ENCODE results near the gene FSD1.
"Not testable (repeated sequence)": the region's sequence is repeated elsewhere in the genome, so short reads cannot be mapped to it uniquely, and the experiment has no call there.

Gene FSD1

DNA sequence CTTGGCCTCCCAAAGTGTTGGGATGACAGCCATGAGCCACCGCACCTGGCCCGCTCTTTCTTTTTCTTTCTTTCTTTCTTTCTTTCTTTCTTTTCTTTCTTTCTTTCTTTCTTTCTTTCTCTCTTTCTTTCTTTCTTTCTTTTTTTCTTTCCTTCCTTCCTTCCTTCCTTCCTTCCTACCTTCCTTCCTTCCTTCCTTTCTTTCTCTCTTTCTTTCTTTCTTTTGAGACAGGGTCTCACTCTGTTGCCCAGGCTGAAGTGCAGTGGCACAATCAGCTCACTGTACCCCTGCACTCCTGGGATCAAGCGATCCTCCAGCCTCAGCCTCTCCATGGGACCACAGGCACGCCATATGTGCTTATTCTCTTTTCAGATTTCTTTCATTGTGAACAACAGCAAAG lies 18.3 kb upstream of the FSD1 start:
- not testable (repeated sequence) for DNase-seq

DNA sequence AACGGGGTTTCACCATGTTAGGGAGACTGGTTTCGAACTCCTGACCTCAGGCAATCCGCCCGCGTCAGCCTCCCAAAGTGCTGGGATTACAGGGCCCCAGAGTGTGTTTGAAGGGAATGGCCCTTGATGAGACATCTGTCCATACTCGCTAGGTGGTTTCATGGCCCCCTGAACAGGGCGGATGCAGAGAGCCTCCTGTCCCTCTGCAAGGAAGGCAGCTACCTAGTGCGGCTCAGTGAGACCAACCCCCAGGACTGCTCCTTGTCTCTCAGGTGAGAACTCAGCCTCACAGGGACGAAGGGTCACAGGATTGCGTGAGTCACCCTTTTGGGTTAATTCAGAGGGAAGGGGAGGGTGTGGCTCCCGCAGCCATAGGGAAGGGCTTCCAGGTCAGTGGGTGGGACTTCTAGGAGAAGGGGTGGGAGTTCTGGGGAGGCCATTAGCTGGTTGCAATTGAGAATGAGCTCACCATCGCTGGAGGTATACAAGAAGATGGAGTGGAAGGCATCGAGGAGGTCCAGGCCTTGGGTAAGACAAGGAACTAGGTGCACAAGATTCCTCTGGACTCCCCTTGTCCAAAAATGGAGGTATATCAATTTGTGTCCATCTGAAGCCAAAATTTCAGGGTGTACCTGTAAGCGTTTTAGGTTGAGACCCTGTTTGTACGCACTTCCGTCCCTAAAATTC lies 16.2 kb upstream of the FSD1 start:
- no peak for DNase-seq

DNA sequence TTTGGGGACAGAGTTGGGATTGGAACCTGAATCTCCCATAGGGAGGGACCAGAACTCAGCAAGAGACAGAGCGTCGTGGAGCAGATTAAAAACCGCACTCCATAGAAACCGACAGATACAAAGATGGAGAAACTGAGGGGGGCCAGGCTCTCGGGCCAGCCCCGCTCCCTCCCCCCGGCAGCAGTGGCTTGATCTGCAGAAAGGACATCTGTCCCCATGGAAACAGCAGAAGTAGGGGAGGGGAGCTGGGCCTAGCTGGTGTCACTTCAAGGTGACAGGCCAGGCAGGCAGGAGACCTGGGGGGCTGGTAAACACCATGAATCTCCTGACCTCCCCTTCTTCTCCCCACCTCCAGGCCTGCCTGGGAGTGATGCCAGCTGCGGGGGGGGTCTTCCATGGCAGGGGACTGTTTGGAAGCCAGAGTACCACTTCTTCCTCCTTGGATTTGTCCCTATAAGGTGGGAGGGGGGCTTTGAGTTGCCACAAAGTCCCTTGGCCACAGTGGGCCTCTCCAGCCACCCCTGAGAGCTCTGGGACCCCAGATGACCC lies 13.1 kb upstream of the FSD1 start:
- no peak for DNase-seq

DNA sequence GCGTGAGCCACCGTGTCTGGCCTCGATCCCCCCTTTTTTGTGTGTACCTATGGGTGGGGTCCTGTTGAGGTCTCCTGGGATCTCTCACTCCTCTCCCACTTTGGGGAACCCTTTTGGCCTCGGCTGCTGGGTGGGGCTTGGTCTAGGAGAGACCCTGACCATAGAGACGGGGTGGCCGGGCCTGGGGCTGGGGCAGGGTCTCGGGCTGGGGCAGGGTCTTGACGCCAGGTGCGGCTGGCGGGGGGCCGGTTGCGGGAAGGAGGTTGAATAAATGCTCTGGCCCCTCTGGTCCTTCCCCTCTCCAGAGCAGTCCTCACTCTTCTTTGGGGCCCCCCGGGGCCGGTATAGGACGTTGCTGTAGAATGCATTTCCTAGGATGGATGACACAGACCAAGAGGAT lies 11.9 kb upstream of the FSD1 start:
- no peak for DNase-seq

DNA sequence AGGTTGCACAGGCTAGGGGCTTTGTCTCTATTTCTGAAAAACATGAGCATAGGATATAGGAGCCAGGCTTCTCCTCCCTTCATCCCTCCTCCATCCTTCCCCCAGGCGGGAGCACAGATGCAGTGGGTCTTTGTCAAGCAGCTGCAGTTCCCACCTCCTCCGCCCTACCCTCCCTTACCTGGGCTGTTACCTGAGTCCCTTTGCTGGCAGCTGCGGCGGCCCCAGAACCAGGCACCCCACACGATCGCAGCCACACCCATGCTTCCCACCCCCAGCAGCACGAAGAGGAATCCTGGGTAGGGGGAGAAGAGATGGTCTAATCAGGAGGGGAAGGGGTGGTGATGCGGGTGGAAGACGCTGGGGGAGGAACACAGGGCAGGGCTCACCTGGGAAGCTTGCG lies 10.0 kb upstream of the FSD1 start:
- no peak for DNase-seq

DNA sequence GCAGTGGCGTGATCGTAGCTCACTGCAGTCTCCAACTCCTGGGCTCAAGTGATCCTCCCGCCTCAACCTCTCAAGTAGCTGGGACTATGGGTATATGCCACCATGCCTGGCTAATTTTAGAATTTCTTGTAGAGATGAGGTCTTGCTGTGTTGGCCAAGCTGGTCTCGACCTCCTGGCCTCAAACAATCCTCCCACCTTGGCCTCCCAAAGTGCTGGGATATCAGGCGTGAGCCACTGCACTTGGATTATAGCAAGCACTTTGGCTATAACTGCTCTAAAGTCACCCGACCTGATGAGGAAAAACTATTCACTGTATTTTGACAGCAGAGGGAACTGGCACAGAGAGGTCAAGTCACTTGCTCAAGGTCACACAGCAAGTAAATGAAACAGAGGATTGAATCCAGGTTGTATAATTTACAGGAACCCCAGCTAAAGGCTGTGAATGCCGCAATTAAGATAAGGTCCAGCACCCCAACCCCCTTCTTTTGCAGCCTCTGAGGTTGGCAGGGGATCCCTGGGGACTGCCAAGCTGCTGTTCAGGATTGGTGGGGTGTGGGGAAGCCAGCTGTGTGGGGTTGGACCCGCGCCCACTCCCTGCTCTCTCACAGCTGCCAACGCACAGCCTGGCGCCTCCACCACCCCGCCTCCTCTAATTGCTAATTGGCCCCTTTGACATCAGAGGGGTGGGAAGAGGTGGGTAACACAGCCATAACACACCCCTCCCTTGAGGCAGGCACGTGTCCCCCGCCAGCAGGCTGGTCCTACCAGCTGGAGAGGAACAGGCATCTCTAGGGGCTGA lies 8.2 kb upstream of the FSD1 start:
- DNase-seq: no peak

DNA sequence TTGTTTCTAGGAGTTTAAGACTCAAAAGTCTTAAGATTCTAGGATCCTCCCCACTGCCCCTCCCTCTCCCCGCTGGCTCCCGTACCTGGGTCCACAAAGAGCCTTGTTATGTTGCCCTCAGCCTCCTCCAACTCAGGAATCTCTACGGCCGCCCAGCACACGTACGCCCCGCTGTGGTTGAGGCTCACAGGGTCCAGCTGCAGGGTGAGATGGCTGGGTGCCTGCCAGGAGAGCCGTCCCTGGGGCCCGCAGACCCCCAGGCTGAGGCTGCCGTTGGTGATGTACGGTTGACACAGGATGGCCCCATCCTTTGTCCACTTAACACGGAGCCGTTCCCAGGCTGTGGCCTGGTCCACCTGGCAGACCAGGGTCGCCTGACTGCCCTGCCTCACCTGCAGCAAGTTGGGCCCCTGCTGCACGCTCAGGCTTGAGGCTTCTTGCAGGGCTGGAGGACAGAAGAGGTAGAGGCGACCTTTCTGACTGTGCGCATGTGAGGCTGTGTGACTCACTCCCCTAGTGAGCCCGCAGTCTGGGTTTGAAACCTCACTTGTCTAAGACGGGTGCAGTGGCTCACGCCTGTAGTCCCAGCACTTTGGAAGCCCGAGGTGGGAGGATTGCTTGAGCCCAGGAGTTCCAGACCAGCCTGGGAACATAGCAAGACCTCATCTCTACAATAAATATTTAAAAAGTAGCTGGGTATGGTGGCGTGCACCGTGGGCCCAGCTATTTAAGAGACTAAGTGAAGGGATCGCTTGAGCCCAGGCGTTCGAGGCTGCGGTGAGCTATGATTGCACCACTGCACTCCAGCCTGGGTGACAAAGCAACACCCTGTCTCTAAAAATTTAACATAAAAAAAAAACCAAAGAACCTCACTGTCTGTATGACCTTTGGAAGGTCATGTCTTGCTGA lies 6.2 kb upstream of the FSD1 start:
- no peak for DNase-seq

DNA sequence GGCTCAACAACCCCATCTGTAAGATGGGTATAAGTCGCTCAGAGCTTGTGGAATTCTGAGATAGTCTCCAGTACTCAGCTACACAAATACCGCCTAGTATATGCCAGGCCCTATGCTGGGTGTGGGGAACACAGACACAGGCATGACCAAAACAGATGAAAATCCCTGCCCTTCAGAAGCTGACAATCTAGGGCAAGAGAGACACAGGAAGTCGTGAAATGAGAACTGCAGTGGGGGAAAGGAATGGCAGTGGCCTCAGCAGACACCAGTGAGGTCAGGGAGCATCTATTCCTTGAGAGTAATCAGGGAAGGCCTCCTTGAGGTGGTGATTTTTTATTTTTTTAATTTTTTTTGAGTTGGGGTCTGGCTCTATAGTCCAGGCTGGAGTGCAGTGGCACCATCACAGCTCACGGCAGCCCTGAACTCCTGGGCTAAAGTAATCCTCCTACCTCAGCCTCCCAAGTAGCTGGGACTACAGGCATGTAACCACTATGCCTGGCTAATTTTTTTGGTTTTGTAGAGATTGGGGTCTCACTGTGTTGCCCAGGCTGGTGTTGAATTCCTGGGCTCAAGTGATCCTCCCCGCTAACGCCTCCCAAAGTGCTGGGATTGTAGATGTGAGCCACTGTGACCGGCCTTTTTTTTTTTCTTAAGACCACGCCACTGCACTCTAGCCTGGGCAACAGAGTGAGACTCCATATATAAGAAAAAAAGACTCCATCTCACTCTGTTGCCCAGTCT lies 5.4 kb upstream of the FSD1 start:
- DNase-seq: no peak

DNA sequence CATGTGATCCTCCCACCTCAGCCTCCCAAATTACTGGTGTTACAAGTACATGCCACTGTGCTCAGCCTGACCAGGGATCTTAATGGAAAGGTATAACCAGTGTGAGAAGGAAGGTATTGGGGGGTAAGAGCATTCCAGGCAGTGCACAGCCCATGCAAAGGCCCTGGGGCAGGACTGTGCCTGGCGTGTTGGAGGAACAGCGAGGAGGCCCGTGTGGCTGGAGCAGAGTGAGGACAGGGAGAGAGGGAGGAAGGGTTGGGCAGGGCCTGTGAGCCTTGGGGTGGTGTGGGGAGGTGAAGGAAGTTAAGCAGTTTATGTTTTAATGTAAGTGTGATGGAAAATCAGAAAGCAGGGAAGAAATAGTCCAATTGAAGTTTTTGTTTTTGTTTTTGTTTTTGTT lies 3.8 kb upstream of the FSD1 start:
- no peak for DNase-seq

DNA sequence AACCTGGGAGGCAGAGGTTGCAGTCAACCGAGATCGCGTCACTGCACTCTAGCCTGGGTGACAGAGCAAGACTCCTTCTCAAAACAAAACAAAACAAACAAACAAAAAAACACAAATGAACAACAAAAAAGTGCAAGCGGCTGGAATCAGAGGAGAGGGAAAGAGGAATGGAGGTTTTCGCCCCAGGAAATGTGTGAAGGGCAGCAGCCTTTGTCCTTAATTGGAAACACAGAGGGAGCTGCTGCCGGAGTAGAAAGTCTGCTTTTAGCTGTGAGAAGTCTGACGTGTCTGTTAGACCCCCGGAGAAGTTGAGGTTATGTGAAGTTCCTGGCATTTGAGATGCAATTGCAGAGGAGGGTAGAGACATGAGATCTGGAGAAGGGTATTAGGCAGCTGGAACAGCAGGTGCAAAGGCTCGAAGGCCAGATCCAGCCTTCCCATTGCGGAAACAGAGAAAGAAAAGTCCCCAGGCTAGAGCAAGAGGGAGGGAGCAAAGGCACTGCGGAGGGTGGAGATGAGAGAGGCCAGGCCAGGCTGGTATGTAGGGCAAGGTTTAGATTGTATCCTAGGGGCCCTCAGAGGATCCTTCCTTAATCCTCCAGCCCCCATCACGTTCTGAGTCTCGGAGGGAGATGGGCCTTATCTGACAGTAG lies 2.7 kb upstream of the FSD1 start:
- DNase-seq: no peak

DNA sequence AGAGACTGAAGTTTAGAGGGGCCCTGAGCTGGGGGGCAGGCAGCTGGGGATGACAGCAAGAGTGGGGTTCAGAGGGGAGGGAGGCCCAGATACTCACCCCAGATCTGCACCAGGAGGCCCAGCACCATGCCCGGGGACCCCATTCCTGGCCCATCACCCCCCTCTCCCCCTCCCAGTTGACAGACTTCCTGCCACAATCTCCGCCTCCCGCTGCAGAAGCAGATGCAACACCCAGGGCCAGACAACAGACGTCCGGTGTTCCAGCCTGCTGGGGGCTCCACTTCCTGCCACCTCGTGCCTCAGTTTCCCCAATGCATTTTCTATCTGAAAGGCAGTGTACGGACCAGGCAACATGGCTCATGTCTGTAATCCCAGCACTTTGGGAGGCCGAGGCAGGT lies 2.2 kb upstream of the FSD1 start, which contains the start of gene TMIGD2:
TMIGD2 (minus strand) TSS at position 147 of the 398 bp plus-strand sequence; CDS start at position 143, 4 bp downstream.
- no peak for DNase-seq

DNA sequence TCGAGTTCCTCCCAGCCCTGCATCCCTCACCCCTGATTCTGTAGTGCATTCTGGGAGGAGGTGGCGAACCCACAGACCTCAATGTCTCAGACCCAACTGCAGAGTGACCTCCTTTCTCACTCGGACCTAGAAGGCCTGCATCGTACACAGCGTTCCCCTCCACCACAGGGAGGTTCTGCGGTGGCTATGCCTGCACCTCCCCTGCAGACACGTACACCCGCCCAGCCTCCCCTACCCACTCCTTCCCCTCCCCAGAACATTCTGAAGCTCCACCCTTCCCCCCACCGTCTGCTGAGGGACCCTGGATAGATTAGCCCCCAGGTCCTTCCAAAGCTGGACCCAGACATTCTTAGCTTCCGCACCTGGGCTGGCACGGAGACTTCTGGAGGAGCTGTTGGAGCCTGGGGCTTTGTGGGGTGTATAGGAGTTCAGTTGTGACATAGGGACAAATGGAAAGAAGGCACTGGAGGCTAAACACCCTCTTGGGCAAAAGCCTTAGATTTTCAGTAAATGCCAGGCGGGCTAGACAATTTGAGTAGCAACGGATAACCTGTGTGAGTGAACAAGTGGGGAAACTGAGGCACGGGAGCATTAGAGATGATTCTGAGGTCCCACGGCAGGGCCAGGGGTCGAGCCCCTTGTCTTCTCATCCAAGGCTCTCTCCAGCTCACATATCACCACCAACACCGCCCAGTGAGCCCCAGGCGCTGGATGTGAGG lies 420 bp upstream of the FSD1 start:
- no peak for DNase-seq

DNA sequence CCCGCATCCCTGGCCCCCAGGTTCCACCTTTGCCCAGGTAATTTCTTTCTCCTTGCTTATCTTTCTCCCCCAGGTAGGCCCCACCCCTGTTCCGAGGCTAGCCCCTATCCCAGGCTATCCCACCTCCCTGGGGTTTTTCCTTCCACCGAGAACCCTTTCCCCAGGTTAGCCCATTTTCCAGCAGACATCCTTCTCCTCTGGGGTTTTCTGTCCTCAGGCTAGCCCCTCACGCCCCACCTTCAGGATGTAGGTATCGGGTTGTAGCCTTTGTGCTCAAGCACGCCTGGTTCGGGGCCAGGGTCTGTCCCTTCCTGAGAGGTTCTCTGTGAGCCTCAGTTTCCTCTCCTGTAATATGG lies 837 bp downstream of the FSD1 start:
- no peak for DNase-seq

DNA sequence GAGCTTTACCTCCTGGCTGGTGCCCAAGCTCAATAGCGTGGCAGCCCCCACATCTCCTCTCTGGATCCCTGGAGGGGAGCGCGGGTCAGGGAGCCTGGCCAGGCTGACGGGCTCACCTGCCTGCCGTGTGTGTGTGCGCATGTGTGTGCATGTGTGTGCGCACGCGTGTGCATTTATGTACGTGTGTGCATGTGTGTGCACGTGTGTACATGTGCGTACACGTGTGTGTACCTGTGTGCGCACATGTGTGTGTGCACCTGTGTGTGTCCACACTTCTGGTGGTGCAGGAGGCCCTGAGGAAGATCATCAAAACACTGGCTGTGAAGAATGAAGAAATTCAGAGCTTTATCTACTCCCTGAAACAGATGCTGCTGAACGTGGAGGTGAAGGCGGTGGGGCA lies 1.3 kb downstream of the FSD1 start:
- no peak for DNase-seq

DNA sequence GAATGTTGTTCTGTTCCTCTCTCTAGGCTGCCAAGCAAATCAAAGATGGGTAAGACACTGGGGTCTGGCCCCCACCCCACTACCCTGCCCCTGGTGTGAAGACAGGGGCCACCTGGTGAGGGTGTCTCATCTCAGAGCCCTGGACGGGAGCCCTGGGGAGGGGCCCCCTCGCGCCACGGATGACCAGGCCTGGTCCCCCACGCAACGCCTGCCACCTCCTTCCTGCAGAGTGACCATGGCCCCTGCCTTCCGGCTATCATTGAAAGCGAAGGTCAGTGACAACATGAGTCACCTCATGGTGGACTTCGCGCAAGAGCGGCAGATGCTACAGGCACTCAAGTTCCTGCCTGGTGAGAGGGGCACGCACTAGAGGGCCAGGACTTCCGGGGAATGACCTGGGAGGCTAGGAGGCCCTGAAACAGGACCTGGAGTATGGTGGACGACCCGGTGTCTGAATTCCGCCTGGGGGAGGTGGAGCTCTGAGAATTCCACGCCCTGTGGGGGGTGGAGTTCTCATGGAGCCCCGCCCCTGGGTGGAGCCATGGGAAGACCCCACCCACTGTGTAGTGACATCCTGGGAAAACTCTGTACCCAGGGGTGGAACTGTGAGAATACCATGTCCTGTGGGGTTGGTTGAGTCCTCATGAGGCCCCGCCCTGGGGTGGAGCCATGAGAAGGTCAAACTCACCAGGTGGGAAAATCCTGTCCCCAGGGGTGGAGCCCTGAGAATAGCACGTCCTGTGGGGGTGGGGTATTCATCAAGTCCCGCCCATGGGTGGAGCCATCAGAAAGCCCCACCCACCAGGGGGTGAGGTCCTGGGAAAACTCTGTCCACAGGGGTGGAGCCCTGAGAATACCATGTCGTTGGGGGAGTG lies 6.1 kb downstream of the FSD1 start:
- DNase-seq: no peak

DNA sequence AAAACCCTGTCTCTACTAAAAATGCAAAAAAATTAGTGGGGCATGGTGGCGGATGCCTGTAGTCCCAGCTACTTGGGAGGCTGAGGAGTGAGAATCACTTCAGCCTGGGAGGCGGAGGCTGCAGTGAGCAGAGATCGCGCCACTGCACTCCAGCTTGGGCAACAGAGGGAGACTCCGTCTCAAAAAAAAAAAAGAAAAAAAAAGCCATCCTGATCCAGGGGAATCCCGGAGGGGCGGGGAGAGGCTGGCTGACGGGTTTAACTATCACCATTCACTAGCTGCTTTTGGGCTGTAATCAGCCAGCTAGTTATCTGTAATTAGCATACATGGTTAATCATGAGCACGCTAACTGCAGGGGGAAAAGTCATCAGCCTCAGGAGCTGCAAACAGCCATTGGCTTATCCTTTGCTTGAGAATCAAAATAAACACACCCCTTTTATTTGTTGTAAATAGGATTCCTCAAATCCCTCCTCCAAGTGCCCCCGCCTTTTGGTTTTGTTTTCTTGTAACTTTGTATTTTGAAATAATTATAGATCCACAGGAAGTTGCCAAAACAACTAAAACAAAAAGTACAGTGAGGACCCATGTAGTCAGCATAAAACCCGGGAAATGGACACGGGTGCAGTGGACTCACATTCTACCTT lies 9.6 kb downstream of the FSD1 start:
- no peak for DNase-seq

DNA sequence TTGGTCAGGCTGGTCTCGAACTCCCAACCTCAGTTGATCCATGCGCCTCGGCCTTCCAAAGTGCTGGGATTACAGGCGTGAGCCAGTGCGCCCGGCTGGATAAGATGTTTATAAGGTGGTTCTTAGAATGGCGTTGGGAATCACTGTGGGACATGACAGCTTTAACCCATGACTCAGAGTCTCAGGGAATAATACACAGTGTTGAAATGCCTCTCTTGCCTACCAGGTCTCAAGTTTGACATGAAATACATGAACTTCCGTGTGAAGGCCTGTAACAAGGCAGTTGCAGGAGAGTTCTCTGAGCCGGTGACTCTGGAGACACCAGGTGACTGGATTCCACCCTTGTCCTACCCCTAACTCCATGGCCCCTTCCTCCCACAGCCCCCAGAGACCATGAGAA lies 12.6 kb downstream of the FSD1 start:
- DNase-seq: no peak

DNA sequence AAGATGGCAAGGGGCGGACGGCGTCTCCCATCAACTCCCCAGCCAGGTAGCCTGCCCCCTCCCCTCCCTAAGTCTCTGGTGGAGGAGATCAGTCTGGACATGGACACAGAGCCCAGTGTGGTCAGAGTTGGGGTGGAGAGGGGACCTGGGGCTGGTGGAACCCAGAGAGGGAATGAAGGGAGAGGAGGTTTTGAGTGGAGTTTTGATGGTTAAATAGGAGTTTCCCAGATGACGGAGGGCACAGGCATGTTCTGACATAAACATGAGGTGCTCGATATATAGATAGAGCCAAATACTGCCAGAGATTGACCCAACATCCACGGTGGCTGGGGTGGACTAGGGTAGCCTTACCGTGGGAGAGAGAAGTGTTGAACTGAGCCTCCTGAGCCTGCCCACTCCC lies 14.1 kb downstream of the FSD1 start:
- DNase-seq: no peak

DNA sequence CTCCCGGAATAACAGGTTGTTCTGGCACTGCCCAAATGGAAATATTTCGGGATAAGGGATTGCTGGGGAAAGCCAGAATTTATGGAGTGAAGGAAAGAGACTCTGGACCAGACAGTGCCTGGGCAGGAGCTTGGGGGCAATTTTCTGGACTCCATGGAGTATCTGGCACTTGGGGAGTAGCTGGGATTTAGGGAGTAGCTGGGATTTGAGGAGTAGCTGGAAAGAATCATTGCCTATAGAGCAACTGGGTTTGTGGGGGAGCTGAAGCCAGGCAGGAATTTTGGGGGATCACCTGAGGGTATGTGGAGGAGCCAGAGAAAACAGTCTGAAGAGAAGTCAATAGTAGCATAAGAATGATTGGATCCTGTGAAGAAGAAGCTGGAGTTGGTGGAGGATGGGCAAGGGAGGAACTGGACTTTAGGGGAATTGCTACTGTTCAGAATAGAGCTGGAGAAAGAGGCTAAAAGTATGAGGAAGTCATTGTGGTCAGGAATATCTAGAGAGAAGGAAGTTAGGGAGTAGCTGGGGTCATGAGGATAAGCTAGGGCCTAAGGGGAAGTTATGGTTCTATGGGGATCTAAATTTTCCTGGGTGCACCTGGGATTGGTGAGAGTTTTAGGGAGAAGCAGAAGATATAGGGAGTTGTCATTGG lies 14.8 kb downstream of the FSD1 start:
- no peak for DNase-seq

All from GOT3 (cell line).